RWPE1 (cell line): Measurements from ENCODE around the gene LRGUK.

Experiments
- CTCF ChIA-PET: fragments of 350-600 bp; sonication (Branson Sonifier 250); formaldehyde crosslinking; extraction: SDS; loops from one replicate; lab custom pipeline; 2021; lab: Yijun Ruan, JAX
- POLR2A ChIA-PET: fragments of 400-600 bp; formaldehyde crosslinking; extraction: SDS; loops from one replicate; lab custom pipeline; 2020; ENCODE audit warnings: antibody characterized with exemption; ENCODE audit not compliant: low non-redundant PET; lab: Yijun Ruan, JAX
- DNase-seq: peaks from one replicate; pipeline ENCODE4 v3.0.0; 2012; ENCODE audit warnings: low spot score
- H3K27ac ChIP-seq: fragments of 450-650 bp; 2 replicates; pipeline ENCODE4 v1.5.1; 2017
- TF ChIP-seq, protein P1 (sequence below): fragments of 450-650 bp; conservative IDR thresholded peaks from 2 replicates; pipeline ENCODE4 v1.5.1; 2017; ENCODE audit warnings: low read depth, mild to moderate bottlenecking

LRGUK gene

DNA sequence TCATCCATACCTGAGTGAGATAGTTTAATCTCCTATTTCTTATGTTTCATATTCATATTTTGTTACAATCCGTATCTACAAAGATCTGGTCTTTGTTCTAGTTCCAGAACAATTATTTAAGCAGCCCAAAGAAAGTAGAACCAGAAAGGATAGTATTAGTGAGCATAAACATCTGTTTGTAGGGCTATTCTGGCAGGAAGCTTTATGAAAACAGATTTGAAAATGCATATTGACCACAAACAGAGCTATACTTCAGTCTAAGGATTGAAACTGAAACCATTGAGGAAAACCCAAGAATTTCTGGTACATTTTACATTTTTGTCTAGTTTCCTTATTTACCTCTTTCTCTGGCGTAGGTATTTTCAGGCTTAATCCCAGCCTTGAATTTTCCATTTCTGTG, 28.1 kb downstream of the LRGUK start:
- TF ChIP-seq, protein P1, sequence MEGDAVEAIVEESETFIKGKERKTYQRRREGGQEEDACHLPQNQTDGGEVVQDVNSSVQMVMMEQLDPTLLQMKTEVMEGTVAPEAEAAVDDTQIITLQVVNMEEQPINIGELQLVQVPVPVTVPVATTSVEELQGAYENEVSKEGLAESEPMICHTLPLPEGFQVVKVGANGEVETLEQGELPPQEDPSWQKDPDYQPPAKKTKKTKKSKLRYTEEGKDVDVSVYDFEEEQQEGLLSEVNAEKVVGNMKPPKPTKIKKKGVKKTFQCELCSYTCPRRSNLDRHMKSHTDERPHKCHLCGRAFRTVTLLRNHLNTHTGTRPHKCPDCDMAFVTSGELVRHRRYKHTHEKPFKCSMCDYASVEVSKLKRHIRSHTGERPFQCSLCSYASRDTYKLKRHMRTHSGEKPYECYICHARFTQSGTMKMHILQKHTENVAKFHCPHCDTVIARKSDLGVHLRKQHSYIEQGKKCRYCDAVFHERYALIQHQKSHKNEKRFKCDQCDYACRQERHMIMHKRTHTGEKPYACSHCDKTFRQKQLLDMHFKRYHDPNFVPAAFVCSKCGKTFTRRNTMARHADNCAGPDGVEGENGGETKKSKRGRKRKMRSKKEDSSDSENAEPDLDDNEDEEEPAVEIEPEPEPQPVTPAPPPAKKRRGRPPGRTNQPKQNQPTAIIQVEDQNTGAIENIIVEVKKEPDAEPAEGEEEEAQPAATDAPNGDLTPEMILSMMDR, result no peak
- DNase-seq, result no peak
- ChIA-PET CTCF (interaction anchor here (0.7 kb wide), 1 partner anchor 550 kb away, joined by 4 read pairs; no protein-coding TSS in a partner anchor), POLR2A (no interaction called here)
- H3K27ac ChIP-seq, result no peak overlapping the region

DNA sequence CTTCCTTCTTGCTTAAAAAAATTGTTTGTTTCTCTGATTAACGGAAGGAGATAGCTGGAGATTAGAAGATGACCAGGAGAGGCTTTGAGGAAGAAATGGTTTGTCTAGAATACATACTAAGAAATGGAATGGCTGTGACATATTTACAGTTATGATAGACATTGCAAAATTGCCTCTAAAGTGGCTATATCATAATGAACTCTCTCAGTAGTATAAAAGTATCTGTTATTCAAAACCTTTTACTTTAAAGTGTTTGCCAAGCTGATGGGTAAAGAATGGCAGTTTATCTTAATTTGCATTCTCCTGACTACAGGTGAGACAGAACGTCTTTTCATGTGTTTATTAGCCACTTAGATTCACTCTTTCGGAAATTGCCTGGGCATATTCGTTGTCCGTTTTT, 28.7 kb downstream of the LRGUK start:
- DNase-seq, result no peak
- ChIA-PET POLR2A (no interaction called here), CTCF (no interaction called here)
- H3K27ac ChIP-seq, result no peak overlapping the region
- TF ChIP-seq, protein P1, result no peak

DNA sequence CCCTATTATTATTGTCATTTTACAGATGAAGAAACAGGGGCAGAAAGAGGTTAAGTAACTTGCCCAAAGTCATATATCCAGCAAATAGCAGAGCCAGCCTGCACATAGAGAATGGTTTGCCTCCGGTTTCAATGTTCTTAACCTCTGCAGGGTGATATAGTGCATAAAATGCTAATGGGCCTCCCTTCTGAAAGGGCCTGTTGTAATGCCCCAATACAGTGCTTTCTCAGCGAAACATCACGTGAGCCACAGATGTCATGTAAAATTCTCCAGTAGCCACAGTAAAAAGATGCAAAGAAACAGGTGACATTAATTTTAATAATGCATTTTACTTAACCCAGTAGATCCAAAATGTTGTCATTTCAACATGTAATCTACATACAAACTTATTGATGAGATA, 38.1 kb downstream of the LRGUK start:
- TF ChIP-seq, protein P1, result no peak
- no peak for DNase-seq
- POLR2A ChIA-PET, result no interaction called here
- no peak overlapping the region for H3K27ac ChIP-seq
- CTCF ChIA-PET, result no interaction called here

DNA sequence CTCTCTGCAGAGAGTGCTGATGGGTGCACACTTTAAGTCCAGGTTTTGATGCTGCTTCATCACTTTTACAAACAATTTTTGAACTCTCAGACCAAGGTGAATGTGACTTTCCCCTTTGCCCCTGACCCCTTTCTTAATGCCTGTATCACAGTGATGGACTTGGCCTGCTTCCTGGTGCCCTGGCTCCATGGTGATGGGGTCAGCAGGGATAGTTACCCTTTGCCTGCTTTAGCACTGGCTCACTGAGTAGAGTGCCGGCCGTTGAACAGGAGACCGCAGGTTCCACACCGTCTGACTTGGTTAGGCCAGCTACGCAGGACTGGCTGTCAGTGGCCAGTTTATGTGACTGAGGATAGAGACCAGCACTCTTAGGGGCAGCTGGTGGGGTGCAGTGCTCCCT, 40.1 kb downstream of the LRGUK start:
- H3K27ac ChIP-seq, result no peak overlapping the region
- POLR2A ChIA-PET, result no interaction called here

DNA sequence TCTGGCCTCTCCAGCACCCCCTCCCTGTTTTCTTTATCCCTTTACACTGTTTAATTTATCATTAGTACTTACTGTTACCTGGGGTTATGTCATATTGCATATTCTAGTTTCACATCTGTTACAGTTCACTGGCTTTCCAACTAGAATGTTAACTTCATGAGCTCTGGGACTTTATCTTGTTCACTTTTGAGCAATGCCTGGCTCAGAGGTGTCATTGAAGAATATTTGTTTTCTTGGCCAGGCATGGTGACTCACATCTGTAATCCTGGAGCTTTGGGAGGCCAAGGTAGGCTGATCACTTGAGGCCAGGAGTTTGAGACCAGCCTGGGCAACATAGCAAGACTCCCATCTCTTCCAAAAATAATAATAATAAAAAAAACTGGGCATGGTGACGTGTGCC, 40.7 kb downstream of the LRGUK start:
- DNase-seq, result no peak
- TF ChIP-seq, protein P1, result no peak
- ChIA-PET POLR2A (no interaction called here), CTCF (interaction anchor here (0.7 kb wide), 1 partner anchor 41 kb away, joined by 3 read pairs; the partner anchor contains the start of gene LRGUK)
- no peak overlapping the region for H3K27ac ChIP-seq

More for the DNA sequence above, 40.1 kb downstream of the LRGUK start:
- DNase-seq, result no peak
- TF ChIP-seq, protein P1, result no peak
- CTCF ChIA-PET, result no interaction called here

DNA sequence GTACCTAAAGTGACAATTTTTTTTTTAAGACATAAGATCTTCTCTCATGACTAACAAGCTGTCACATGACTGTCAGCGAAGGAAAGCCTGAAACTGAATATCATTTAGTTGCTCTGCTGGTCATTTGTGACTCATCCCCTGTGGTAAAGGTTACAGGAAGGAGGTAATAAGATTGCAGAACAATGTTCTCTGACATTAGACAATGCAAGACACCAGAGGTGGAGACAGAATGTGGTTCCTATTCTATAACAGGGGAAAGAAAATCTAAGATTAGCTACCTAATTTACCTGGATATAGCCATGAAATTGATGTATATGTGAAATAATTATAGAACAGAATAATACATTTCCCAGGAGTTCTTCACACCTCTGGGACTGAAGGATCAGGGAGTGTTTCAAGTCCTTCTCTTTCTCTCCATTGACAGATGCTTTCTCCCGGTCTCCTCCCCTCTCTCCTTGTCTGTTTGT, 47.7 kb downstream of the LRGUK start:
- TF ChIP-seq, protein P1, result no peak
- DNase-seq, result peak; percentile 73
- ChIA-PET POLR2A (no interaction called here), CTCF (no interaction called here)
- H3K27ac ChIP-seq, result no peak overlapping the region
